Right lobe of liver (tissue), 6 donors: ENCODE results near the gene SERPINF2. TPM values are rescaled to one million over a fixed set of nuclear protein-coding genes. Genes with fewer than 3 reads are reported as not detected.

Experiments used
- ATAC-seq, 4 donors: fragments of 200-7000 bp; cut with Tn5 transposase; one replicate each; pipeline ENCODE4 v1.9.1; 2020; ENCODE audit warnings: mild to moderate bottlenecking in 4 of 4, moderate library complexity in 4 of 4
- DNase-seq, 3 donors: peaks; one replicate each; pipeline ENCODE4 v3.0.0-alpha.2; 2020
- H3K27ac ChIP-seq, 3 donors: fragments of 200-600 bp; one replicate each; pipeline ENCODE4 v1.8.0; 2022
- H3K27me3 ChIP-seq, 2 donors: fragments of 200-600 bp; one replicate each; pipeline ENCODE4 v1.8.0; 2022
- H3K36me3 ChIP-seq, 4 donors: fragments of 200-600 bp; sonication (generic) in 1 of 4; one replicate each; pipeline versions ENCODE4 v1.5.1 to v1.8.0; 2017 to 2022; ENCODE audit warnings: control low read depth in 1 of 4
- H3K4me1 ChIP-seq, 4 donors: fragments of 200-600 bp; sonication (generic) in 1 of 4; one replicate each; pipeline versions ENCODE4 v1.5.1 to v1.8.0; 2017 to 2022; ENCODE audit warnings: control low read depth in 1 of 4
- H3K4me3 ChIP-seq, 3 donors: fragments of 200-600 bp; one replicate each; pipeline ENCODE4 v1.8.0; 2022
- H3K9me3 ChIP-seq, 4 donors: fragments of 200-600 bp; sonication (generic) in 1 of 4; one replicate each; pipeline versions ENCODE4 v1.5.1 to v1.8.0; 2017 to 2022; ENCODE audit warnings: control low read depth in 1 of 4
- CTCF ChIP-seq, 4 donors: fragments of 200-600 bp in 3 of 4; fragments of 450-650 bp in 1 of 4; IDR thresholded peaks; one replicate each; pipeline versions ENCODE4 v1.5.1 to v1.8.0; 2016 to 2022; ENCODE audit warnings: antibody characterized with exemption in 4 of 4, mild to moderate bottlenecking in 2 of 4
- POLR2A ChIP-seq: fragments of 450-650 bp; IDR thresholded peaks from one replicate; pipeline ENCODE4 v1.6.1; 2017; ENCODE audit warnings: antibody characterized with exemption, mild to moderate bottlenecking
- WGBS: methylation state at CpG from one replicate; pipeline ENCODE4 v1.1.6; 2018; ENCODE audit warnings: low coverage, low lambda C conversion rate; ENCODE audit not compliant: insufficient coverage; ENCODE audit errors: missing lambda C conversion rate; 5-methylcytosine and 5-hydroxymethylcytosine counted together
- intact Hi-C, 2 donors: fragments of 100-400 bp; cut with DNase I; formaldehyde crosslinking; loops; one replicate each; pipeline versions ENCODE4 v1.11.2 to v1.14.1; 2022
- total RNA-seq, 6 experiments: library from RNA; depleted of rRNA in 2 of 6; stranded (reverse); fragments of >200 nt in 2 of 6; fragmentation: NEBNext Ultra II Directional in 3 of 6; extraction: Animal tissue kit (Norgen Biotek cat#: 25700) in 3 of 6; gene quantifications; one replicate each; pipeline versions ENCODE4 v1.1.0 to v1.2.4, GENCODE V29; 2016 to 2023
- donor health status: DM: no; HTN: yes; CAD: no.
- donor health status: DM: no; HTN: no; CAD: no.
- donor health status: DM: no; HTN: no; CAD: no.
- donor health status: DM: no; HTN: yes; CAD: no.
- donor health status: DM: no; HTN: yes; CAD: no.

The SERPINF2 gene
- total RNA-seq, 6 experiments from 2014 or later, result 1,040 to 1,391 (median 1,137) TPM

GRCh38 chr17:1732833-1733321, 9.8 kb upstream of the SERPINF2 start:
- DNase-seq (no peak), ATAC-seq (no peak)
- no peak overlapping the region for H3K4me3 ChIP-seq
- no peak overlapping the region for H3K27ac ChIP-seq
- no peaks in the 10 kb centered on the region for H3K9me3 ChIP-seq
- intact Hi-C loops, result no loop called here
- no CpG with 5 or more reads among the region's 11 CpGs for WGBS
- no peaks in the 10 kb centered on the region for H3K27me3 ChIP-seq
- TF ChIP-seq POLR2A, result no peak
- no peak for TF ChIP-seq CTCF (IDR thresholded peaks at IDR 0.05)
- H3K4me1 ChIP-seq, result peaks cover 2 to 26% (median 8%) of the 10 kb centered on the region in 4 donors
- peaks cover 0 to 16% (median 2%) of the 10 kb centered on the region in 4 donors for H3K36me3 ChIP-seq

DNA sequence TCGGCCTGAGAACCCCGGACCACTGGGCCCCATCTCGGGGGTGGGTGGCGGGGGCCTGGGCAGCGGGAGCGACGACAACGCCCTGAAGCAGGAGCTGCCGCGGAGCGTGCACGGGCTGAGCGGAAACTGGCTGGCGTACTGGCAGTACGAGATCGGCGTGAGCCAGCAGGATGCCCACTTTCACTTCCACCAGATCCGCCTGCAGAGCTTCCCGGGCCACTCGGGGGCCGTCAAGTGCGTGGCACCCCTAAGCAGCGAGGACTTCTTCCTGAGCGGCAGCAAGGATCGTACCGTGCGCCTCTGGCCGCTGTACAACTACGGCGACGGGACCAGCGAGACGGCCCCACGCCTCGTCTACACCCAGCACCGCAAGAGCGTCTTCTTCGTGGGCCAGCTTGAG, 8.9 kb upstream of the SERPINF2 start:
- intact Hi-C loops, result no loop called here
- TF ChIP-seq POLR2A, result no peak
- TF ChIP-seq CTCF (IDR thresholded peaks at IDR 0.05), result no peak
- Histone ChIP-seq H3K4me1 (peaks cover 2 to 31% (median 11%) of the 10 kb centered on the region in 4 donors), H3K27ac (no peak overlapping the region), H3K4me3 (no peak overlapping the region), H3K36me3 (peaks cover 0 to 12% (median 2%) of the 10 kb centered on the region in 4 donors), H3K9me3 (no peaks in the 10 kb centered on the region), H3K27me3 (no peaks in the 10 kb centered on the region)
- ATAC-seq, result no peak
- WGBS, result no CpG with 5 or more reads among the region's 38 CpGs
- no peak for DNase-seq

GRCh38 chr17:1735418-1735817, 7.3 kb upstream of the SERPINF2 start:
- Histone ChIP-seq H3K4me3 (peak overlapping the region in 2 of 3 donors; percentile 45 to 47), H3K27me3 (no peaks in the 10 kb centered on the region), H3K4me1 (peaks cover 2 to 31% (median 11%) of the 10 kb centered on the region in 4 donors), H3K9me3 (no peaks in the 10 kb centered on the region), H3K27ac (peak overlapping the region; percentile 77 to 92 (median 80)), H3K36me3 (peaks cover 0 to 12% (median 2%) of the 10 kb centered on the region in 4 donors)
- TF ChIP-seq CTCF (IDR thresholded peaks at IDR 0.05) (no peak), POLR2A (no peak)
- intact Hi-C loops, result no loop called here
- ATAC-seq (no peak), DNase-seq (no peak)
- WGBS, result no CpG with 5 or more reads among the region's 10 CpGs

DNA sequence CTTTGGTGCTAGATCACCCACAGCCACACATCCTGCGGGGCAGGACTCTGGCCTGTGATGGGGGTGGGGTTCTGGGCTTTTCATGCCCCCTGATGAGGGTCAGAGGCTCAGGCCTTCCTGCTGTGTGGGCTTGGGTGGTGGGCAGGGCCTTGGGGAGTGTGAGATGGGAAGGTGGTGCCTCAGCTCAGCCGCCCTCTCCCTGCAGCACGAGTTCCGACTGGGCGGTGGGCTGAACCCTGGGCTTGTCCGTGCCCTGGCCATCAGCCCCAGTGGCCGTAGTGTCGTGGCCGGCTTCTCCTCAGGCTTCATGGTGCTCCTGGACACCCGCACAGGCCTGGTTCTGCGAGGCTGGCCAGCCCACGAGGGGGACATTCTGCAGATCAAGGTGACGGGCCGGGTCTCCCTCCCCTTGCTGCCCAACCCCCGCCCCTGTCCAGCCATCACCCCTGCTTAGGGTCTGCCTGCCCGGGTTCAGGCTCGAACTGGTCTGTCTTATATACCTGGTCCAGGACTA, 6.8 kb upstream of the SERPINF2 start:
- Histone ChIP-seq H3K9me3 (no peaks in the 10 kb centered on the region), H3K27me3 (no peaks in the 10 kb centered on the region), H3K4me1 (peaks cover 2 to 31% (median 11%) of the 10 kb centered on the region in 4 donors), H3K36me3 (peaks cover 0 to 12% (median 2%) of the 10 kb centered on the region in 4 donors), H3K4me3 (peak overlapping the region; percentile 12 to 47 (median 45)), H3K27ac (peak overlapping the region; percentile 77 to 92 (median 80))
- 48% methylated on average over 7 of the region's 17 CpGs for WGBS
- ATAC-seq (peak; percentile 15 to 39 (median 36)), DNase-seq (peak; percentile 47 to 76 (median 75))
- TF ChIP-seq CTCF (IDR thresholded peaks at IDR 0.05), result no peak
- TF ChIP-seq POLR2A, result no peak
- intact Hi-C loops, result no loop called here
